Ovary (tissue), 3 donors: ENCODE results near the gene NPRL2.

Experiments used
- CTCF ChIP-seq, 3 donors: fragments of 450-650 bp in 2 of 3; fragments of 200-600 bp in 1 of 3; IDR thresholded peaks; one replicate each; pipeline versions ENCODE4 v1.5.1 to v1.8.0; 2016 to 2022; ENCODE audit warnings: antibody characterized with exemption in 3 of 3, mild to moderate bottlenecking in 1 of 3
- EP300 ChIP-seq: sonication (generic); formaldehyde crosslinking; IDR thresholded peaks from one replicate; pipeline ENCODE4 v1.6.1; 2017; ENCODE audit warnings: antibody characterized with exemption
- POLR2A ChIP-seq: fragments of 450-650 bp; IDR thresholded peaks from one replicate; pipeline ENCODE4 v1.6.1; 2017; ENCODE audit warnings: antibody characterized with exemption, mild to moderate bottlenecking, moderate library complexity
- donor health status: DM: no; HTN: no; CAD: no.

GRCh38 chr3:50334339-50335075, 16.1 kb downstream of the NPRL2 start:
- TF ChIP-seq POLR2A (no peak), CTCF (IDR thresholded peaks at IDR 0.05) (no peak), EP300 (no peak)
